ENCODE measurements around the gene ARL4C.

Gene ARL4C

DNA sequence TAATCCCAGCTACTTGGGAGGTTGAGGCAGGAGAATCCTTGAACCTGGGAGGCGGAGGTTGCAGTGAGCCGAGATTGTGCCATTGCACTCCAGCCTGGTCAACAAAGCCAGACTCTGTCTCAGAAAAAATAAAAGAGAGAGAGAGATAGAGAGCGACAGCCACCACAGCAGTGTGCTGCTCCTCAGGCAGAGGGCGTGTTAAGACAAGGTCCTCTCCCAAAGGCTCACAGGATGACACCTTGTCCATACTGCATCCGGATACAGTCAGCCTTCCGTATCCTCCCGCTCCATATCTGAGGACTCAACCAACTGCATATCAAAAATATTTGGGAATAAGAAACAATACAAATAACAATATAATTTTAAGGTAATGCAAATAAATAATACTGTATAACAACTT lies 20.1 kb downstream of the ARL4C start:
- Histone ChIP-seq H3F3A (ENCODE audit: insufficient read depth, low read length) (no peaks in the 10 kb centered on the region), H3K4me3 (ENCODE audit: low read length) (no peak overlapping the region), H3K9me2 (replicated peaks; ENCODE audit: insufficient read depth, low read length) (no peaks in the 10 kb centered on the region), H3K9ac (ENCODE audit: low read length) (no peak overlapping the region), H3K27ac (ENCODE audit: low read length) (no peak overlapping the region), H4K20me1 (ENCODE audit: insufficient read depth, low read length) (no peaks in the 10 kb centered on the region), H3K79me2 (ENCODE audit: low read length) (no peaks in the 10 kb centered on the region), H3K4me1 (ENCODE audit: low read length) (peaks cover 8% of the 10 kb centered on the region), H3K4me2 (ENCODE audit: low read depth, low read length) (no peak overlapping the region), H3K9me3 (replicated peaks; ENCODE audit: insufficient read depth, low read length) (no peaks in the 10 kb centered on the region), H3K36me3 (replicated peaks; ENCODE audit: insufficient read depth, low read length) (no peaks in the 10 kb centered on the region), H3K27me3 (replicated peaks; ENCODE audit: insufficient read depth, low read length) (no peaks in the 10 kb centered on the region), H2AFZ (ENCODE audit: low read length) (no peak overlapping the region)
- no peak for TF ChIP-seq EZH2 (optimal IDR thresholded peaks at IDR 0.05; ENCODE audit: low read depth, low read length)
- TF ChIP-seq, protein P1, sequence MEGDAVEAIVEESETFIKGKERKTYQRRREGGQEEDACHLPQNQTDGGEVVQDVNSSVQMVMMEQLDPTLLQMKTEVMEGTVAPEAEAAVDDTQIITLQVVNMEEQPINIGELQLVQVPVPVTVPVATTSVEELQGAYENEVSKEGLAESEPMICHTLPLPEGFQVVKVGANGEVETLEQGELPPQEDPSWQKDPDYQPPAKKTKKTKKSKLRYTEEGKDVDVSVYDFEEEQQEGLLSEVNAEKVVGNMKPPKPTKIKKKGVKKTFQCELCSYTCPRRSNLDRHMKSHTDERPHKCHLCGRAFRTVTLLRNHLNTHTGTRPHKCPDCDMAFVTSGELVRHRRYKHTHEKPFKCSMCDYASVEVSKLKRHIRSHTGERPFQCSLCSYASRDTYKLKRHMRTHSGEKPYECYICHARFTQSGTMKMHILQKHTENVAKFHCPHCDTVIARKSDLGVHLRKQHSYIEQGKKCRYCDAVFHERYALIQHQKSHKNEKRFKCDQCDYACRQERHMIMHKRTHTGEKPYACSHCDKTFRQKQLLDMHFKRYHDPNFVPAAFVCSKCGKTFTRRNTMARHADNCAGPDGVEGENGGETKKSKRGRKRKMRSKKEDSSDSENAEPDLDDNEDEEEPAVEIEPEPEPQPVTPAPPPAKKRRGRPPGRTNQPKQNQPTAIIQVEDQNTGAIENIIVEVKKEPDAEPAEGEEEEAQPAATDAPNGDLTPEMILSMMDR (IDR thresholded peaks at IDR 0.05; ENCODE audit: low read length) = no peak
- DNase-seq = no peak

DNA sequence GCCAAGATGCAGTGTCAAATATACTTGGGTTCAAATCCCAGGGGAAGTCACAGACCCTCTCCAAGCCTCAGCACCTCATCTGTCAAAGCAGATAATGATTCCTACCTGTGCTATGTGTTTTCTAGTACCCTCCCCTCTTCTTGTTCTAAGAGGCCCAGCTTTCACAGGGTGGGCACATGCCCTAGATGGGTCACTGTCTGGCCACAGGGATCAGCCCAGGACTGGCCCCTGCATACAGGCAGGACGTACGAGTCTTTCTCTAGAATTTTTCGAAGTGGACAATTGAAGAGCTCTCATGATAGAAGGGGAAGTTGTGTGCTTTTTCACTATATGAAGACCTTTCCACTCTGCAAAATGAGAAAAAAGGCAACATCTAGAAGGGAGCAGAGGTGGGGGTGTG lies 22.2 kb downstream of the ARL4C start:
- no peak overlapping the region for H3K4me2 ChIP-seq (ENCODE audit: low read depth, low read length)
- H2AFZ ChIP-seq (ENCODE audit: low read length) = no peak overlapping the region
- TF ChIP-seq EZH2 (optimal IDR thresholded peaks at IDR 0.05; ENCODE audit: low read depth, low read length) (no peak), EZH2phosphoT487 (IDR thresholded peaks at IDR 0.05; ENCODE audit: low read length) (no peak)
- TF ChIP-seq, protein P1 (IDR thresholded peaks at IDR 0.05; ENCODE audit: low read length) = no peak
- no peaks in the 10 kb centered on the region for H3K9me2 ChIP-seq (replicated peaks; ENCODE audit: insufficient read depth, low read length)
- DNase-seq = no peak
- no peaks in the 10 kb centered on the region for H4K20me1 ChIP-seq (ENCODE audit: insufficient read depth, low read length)
- no peak overlapping the region for H3K27ac ChIP-seq (ENCODE audit: low read length)
- peaks cover 6% of the 10 kb centered on the region; the same call in 1 of the 2 replicates for H3K4me1 ChIP-seq (ENCODE audit: low read length)
- H3F3A ChIP-seq (ENCODE audit: insufficient read depth, low read length) = no peaks in the 10 kb centered on the region
- H3K9me3 ChIP-seq (replicated peaks; ENCODE audit: insufficient read depth, low read length) = no peaks in the 10 kb centered on the region
- no peaks in the 10 kb centered on the region for H3K79me2 ChIP-seq (ENCODE audit: low read length)
- no peaks in the 10 kb centered on the region for H3K27me3 ChIP-seq (replicated peaks; ENCODE audit: insufficient read depth, low read length)
- H3K9ac ChIP-seq (ENCODE audit: low read length) = no peak overlapping the region
- H3K36me3 ChIP-seq (replicated peaks; ENCODE audit: insufficient read depth, low read length) = no peaks in the 10 kb centered on the region
- H3K4me3 ChIP-seq (ENCODE audit: low read length) = no peak overlapping the region

DNA sequence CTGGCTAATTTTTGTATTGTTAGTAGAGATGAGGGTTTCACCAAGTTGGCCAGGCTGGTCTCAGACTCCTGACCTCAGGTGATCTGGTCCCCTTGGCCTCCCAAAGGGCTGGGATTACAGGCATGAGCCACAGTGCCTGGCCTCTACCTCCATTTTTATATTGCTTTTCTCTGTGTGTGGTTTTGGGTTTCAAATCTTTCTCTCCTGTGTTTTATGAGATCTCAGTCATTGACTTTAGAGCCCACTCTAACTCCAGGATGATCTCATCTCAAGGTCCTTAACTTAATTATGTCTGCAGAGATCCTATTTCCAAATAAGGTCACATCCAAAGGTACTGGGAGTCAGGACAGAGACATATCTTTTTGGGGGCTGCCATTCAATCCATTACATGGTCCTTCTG lies 24.7 kb downstream of the ARL4C start:
- Histone ChIP-seq H3K36me3 (replicated peaks; ENCODE audit: insufficient read depth, low read length) (no peaks in the 10 kb centered on the region), H3K27me3 (replicated peaks; ENCODE audit: insufficient read depth, low read length) (no peaks in the 10 kb centered on the region), H3K9ac (ENCODE audit: low read length) (no peak overlapping the region), H3K4me2 (ENCODE audit: low read depth, low read length) (no peak overlapping the region), H3K4me1 (ENCODE audit: low read length) (peaks cover 6% of the 10 kb centered on the region; the same call in 1 of the 2 replicates), H3F3A (ENCODE audit: insufficient read depth, low read length) (no peaks in the 10 kb centered on the region), H3K9me3 (replicated peaks; ENCODE audit: insufficient read depth, low read length) (no peaks in the 10 kb centered on the region), H3K9me2 (replicated peaks; ENCODE audit: insufficient read depth, low read length) (no peaks in the 10 kb centered on the region), H3K79me2 (ENCODE audit: low read length) (no peaks in the 10 kb centered on the region), H2AFZ (ENCODE audit: low read length) (no peak overlapping the region), H3K27ac (ENCODE audit: low read length) (no peak overlapping the region), H3K4me3 (ENCODE audit: low read length) (no peak overlapping the region), H4K20me1 (ENCODE audit: insufficient read depth, low read length) (no peaks in the 10 kb centered on the region)
- no peak for TF ChIP-seq EZH2phosphoT487 (IDR thresholded peaks at IDR 0.05; ENCODE audit: low read length)
- TF ChIP-seq EZH2 (optimal IDR thresholded peaks at IDR 0.05; ENCODE audit: low read depth, low read length) = no peak
- TF ChIP-seq, protein P1 (IDR thresholded peaks at IDR 0.05; ENCODE audit: low read length) = no peak
- no peak for DNase-seq
